Measurements from ENCODE around the gene KAT2B.

KAT2B gene

GRCh38 chr3:20064796-20065564 is 24.7 kb downstream of the KAT2B start:
- no peak for DNase-seq (ENCODE audit: low read depth)

GRCh38 chr3:20066079-20066478 is 25.8 kb downstream of the KAT2B start:
- no peak for DNase-seq (ENCODE audit: low read depth)

- DNase-seq (ENCODE audit: low read depth) = no peak
These were observed 26.8 kb downstream of the KAT2B start for GRCh38 chr3:20066850-20067617.

- no peak for DNase-seq (ENCODE audit: low read depth)
These were observed 28.4 kb downstream of the KAT2B start for GRCh38 chr3:20068512-20069177.

- DNase-seq (ENCODE audit: low read depth) = no peak
These were observed 28.9 kb downstream of the KAT2B start for GRCh38 chr3:20069178-20069532.

GRCh38 chr3:20071175-20071574 is 30.9 kb downstream of the KAT2B start:
- DNase-seq (ENCODE audit: low read depth) = no peak

- DNase-seq (ENCODE audit: low read depth) = no peak
These were observed 32.2 kb downstream of the KAT2B start for GRCh38 chr3:20072422-20072821.

GRCh38 chr3:20073068-20073467 is 32.8 kb downstream of the KAT2B start:
- no peak for DNase-seq (ENCODE audit: low read depth)

GRCh38 chr3:20073683-20074082 is 33.4 kb downstream of the KAT2B start:
- no peak for DNase-seq (ENCODE audit: low read depth)

GRCh38 chr3:20074226-20075063 is 34.2 kb downstream of the KAT2B start:
- DNase-seq (ENCODE audit: low read depth) = no peak

GRCh38 chr3:20075197-20075596 is 35.0 kb downstream of the KAT2B start:
- no peak for DNase-seq (ENCODE audit: low read depth)

- no peak for DNase-seq (ENCODE audit: low read depth)
These were observed 36.2 kb downstream of the KAT2B start for GRCh38 chr3:20076296-20076997.

GRCh38 chr3:20077068-20077467 is 36.8 kb downstream of the KAT2B start:
- no peak for DNase-seq (ENCODE audit: low read depth)

GRCh38 chr3:20078194-20078714 is 38.0 kb downstream of the KAT2B start:
- no peak for DNase-seq (ENCODE audit: low read depth)

- no peak for DNase-seq (ENCODE audit: low read depth)
These were observed 39.4 kb downstream of the KAT2B start for GRCh38 chr3:20079621-20080020.

- no peak for DNase-seq (ENCODE audit: low read depth)
These were observed 40.8 kb downstream of the KAT2B start for GRCh38 chr3:20080956-20081554.

GRCh38 chr3:20083253-20083652 is 43.0 kb downstream of the KAT2B start:
- DNase-seq (ENCODE audit: low read depth) = no peak

- DNase-seq (ENCODE audit: low read depth) = no peak
These were observed 43.7 kb downstream of the KAT2B start for GRCh38 chr3:20083953-20084352.

- no peak for DNase-seq (ENCODE audit: low read depth)
These were observed 51.2 kb downstream of the KAT2B start for GRCh38 chr3:20091331-20092047.

GRCh38 chr3:20095470-20095869 is 55.2 kb downstream of the KAT2B start:
- DNase-seq (ENCODE audit: low read depth) = no peak
